Mesodermal cell (in vitro differentiated cells): Measurements from ENCODE around the gene RANGRF.

Source experiments
- H3K27ac ChIP-seq: 2 replicates; pipeline ENCODE4 v1.7.0; 2013; ENCODE audit warnings: mild to moderate bottlenecking, low read depth, low read length, moderate library complexity; ENCODE audit not compliant: severe bottlenecking
- H3K36me3 ChIP-seq: 2 replicates; pipeline ENCODE4 v1.7.1; 2013; ENCODE audit warnings: mild to moderate bottlenecking, low read length, moderate library complexity; ENCODE audit not compliant: control insufficient read depth, insufficient read depth
- H3K4me1 ChIP-seq: one replicate; pipeline ENCODE4 v1.7.1; 2013; ENCODE audit warnings: mild to moderate bottlenecking, low read length; ENCODE audit not compliant: insufficient read depth, control insufficient read depth, poor library complexity, severe bottlenecking
- H3K4me3 ChIP-seq: 2 replicates; pipeline ENCODE4 v1.7.0; 2013; ENCODE audit warnings: low read length, control low read depth, mild to moderate bottlenecking; ENCODE audit not compliant: insufficient read depth, poor library complexity, severe bottlenecking; ENCODE audit errors: extremely low read depth
- H3K9me3 ChIP-seq: 2 replicates; pipeline ENCODE4 v1.7.1; 2013; ENCODE audit warnings: mild to moderate bottlenecking, low read length, moderate library complexity; ENCODE audit not compliant: control insufficient read depth
- WGBS, 2 experiments: methylation state at CpG; one replicate each; pipeline ENCODE4 v1.1.5; 2013; ENCODE audit warnings: missing lambda C conversion rate in 2 of 2; ENCODE audit not compliant: insufficient coverage in 2 of 2; 5-methylcytosine and 5-hydroxymethylcytosine counted together

Gene RANGRF

DNA sequence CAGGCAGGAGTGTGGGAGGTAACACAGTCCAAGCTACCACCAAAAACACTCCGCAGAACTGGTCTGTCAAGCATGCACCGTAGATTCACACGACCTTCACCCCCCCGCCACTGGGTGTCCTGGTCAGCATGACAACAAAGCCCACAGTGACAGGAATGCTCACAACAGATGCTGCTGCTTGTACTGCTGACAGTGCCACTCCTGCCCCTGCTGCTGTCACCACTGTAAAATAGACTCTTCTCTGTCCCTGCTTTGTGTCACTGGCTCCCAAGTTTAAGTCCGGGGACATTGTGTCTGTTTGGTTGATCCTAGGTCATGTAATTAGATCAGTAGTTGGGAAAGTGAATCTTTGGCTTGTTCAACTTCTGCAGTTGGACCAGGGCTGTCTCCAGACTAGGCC lies 44.2 kb downstream of the RANGRF start:
- H3K4me3 ChIP-seq, result no peak overlapping the region
- H3K4me1 ChIP-seq, result peaks cover under 1% of the 10 kb centered on the region
- no peaks in the 10 kb centered on the region for H3K36me3 ChIP-seq
- H3K27ac ChIP-seq, result no peak overlapping the region
- H3K9me3 ChIP-seq, result no peaks in the 10 kb centered on the region
- 46 to 50% methylated on average over 4 of the region's 5 CpGs for WGBS, 2 experiments

GRCh38 chr17:8333281-8333680 lies 44.8 kb downstream of the RANGRF start:
- Histone ChIP-seq H3K4me3 (no peak overlapping the region), H3K4me1 (peaks cover 5% of the 10 kb centered on the region), H3K9me3 (no peaks in the 10 kb centered on the region), H3K27ac (no peak overlapping the region), H3K36me3 (no peaks in the 10 kb centered on the region)
- 98 to 99% methylated on average over 4 of the region's 4 CpGs for WGBS, 2 experiments

DNA sequence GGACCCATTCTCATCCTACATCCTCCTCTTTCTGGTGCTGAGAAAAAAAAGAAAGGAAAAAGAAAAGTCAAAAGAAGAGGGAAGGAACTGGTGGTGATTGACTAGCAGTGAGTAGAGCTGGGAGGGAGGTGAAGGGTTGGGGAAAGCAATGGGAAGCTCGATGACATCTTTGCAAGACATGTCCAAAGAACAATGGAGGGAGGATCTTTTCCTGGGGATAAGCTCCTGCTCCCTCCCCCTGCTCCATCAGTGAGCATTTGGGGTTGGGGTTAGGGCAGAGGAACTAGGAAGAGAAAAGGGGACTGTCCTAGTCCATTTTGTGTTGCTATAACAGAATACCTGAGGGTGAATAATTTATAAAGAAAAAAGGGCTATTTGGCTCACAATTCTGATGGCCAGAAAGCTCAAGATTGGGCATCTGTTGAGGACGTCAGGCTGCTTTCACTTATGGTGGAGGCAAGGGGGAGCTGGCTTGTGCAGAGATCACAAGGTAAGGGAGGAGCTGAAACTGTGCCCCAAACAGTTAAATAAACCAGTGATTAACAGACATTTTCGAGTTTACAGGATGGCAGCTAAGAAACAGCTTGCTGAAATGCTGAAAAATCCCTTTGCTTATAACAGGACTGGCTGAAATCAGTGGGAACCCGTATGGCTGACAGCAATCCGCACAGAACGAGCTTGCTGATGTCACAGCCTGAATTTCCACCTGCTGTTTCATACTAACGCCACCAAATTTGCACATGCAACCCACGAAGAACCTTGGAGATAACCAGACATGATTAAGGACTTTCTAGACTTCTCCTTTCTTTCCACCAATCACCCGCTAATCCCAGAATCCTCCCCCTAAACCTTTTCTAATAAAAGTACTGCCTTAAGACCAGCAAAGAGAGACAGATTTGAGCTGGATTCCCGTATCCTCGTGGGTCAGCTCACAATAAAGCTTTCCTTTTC lies 49.6 kb downstream of the RANGRF start:
- H3K4me1 ChIP-seq, result peaks cover 5% of the 10 kb centered on the region
- H3K36me3 ChIP-seq, result no peaks in the 10 kb centered on the region
- H3K27ac ChIP-seq, result no peak overlapping the region
- H3K9me3 ChIP-seq, result no peaks in the 10 kb centered on the region
- 33 to 54% methylated on average over 8 to 9 of the region's 11 CpGs for WGBS, 2 experiments
- no peak overlapping the region for H3K4me3 ChIP-seq

DNA sequence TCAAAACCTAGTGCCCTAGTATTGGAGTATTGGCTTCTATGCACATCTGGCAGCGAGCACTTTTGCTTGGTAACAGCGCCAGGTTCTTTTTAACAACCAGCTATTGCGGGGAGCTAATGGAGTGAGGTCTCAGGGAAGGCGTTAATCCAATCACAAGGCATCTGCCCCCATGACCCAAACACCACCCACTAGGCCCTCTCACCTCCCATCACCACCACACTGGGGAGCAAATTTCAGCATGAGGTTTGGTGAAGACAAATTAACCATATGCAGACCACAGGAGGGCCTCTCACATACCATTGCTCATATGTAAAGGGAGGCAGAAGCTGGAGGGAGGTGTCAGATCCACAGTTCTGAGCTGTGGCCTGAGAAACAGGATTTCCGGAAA lies 50.3 kb downstream of the RANGRF start:
- 80 to 100% methylated on average over 2 to 3 of the region's 5 CpGs for WGBS, 2 experiments
- Histone ChIP-seq H3K4me1 (peaks cover 5% of the 10 kb centered on the region), H3K4me3 (no peak overlapping the region), H3K36me3 (no peaks in the 10 kb centered on the region), H3K27ac (no peak overlapping the region), H3K9me3 (no peaks in the 10 kb centered on the region)

- WGBS, 2 experiments, result 86% methylated on average over 1 of the region's 2 CpGs; no CpG with 5 or more reads in 1 of the 2 experiments
- Histone ChIP-seq H3K36me3 (no peaks in the 10 kb centered on the region), H3K4me1 (peaks cover 5% of the 10 kb centered on the region), H3K27ac (no peak within 1 kb of the TSS), H3K9me3 (no peaks in the 10 kb centered on the region), H3K4me3 (no peak within 1 kb of the TSS)
Measured at GRCh38 chr17:8339540-8339939, 51.1 kb downstream of the RANGRF start, which contains the start of gene ODF4. Gene ODF4 (plus strand): TSS chr17:8339840. CDS start chr17:8340052, 212 bp downstream.
